IMR-90 (cell line): ENCODE measurements around the gene PCBP4. TPM values are rescaled to one million over a fixed set of nuclear protein-coding genes. Genes with fewer than 3 reads are reported as not detected.

Experiments used
- ATAC-seq: fragments of 200-7000 bp; cut with Tn5 transposase; 2 replicates; pipeline ENCODE4 v1.9.1; 2020; ENCODE audit warnings: low read depth, mild to moderate bottlenecking, moderate library complexity
- BruUV-seq: library from RNA; stranded (reverse); fragments of 400-500 nt; replicated peaks from 2 replicates; lab custom pipeline; 2021; lab: Mats Ljungman, UMichigan
- CTCF ChIA-PET: fragments of 300-600 bp; formaldehyde crosslinking; extraction: SDS; loops from one replicate; lab custom pipeline; 2021; ENCODE audit warnings: antibody characterized with exemption; lab: Yijun Ruan, JAX
- POLR2A ChIA-PET: fragments of 300-600 bp; sonication (Branson Sonifier 250); formaldehyde crosslinking; loops from one replicate; lab custom pipeline; 2022; ENCODE audit warnings: antibody characterized with exemption; ENCODE audit not compliant: unreplicated experiment; lab: Charles Lee
- DNase-seq: peaks from one replicate; pipeline ENCODE4 v3.0.0; 2013
- H2AFZ ChIP-seq: replicated peaks from 2 replicates; pipeline ENCODE3; 2013; ENCODE audit warnings: low read length, mild to moderate bottlenecking; ENCODE audit not compliant: poor library complexity
- H2AK5ac ChIP-seq: 2 replicates; pipeline ENCODE4 v1.6.1; 2013; ENCODE audit warnings: low read depth, low read length, inconsistent platforms
- H2AK9ac ChIP-seq: replicated peaks from 2 replicates; pipeline ENCODE3; 2013; ENCODE audit warnings: mild to moderate bottlenecking, low read depth, low read length, moderate library complexity; ENCODE audit not compliant: poor library complexity
- H2BK120ac ChIP-seq: 2 replicates; pipeline ENCODE4 v1.6.1; 2013; ENCODE audit warnings: low read depth, low read length, inconsistent platforms
- H2BK15ac ChIP-seq: 3 replicates; pipeline ENCODE4 v1.6.1; 2013; ENCODE audit warnings: low read depth, low read length, inconsistent platforms
- H2BK20ac ChIP-seq: 2 replicates; pipeline ENCODE4 v1.6.1; 2013; ENCODE audit warnings: low read depth, mild to moderate bottlenecking, inconsistent platforms, low read length, moderate library complexity
- H2BK5ac ChIP-seq: 2 replicates; pipeline ENCODE4 v1.6.1; 2013; ENCODE audit warnings: mild to moderate bottlenecking, low read depth, low read length, inconsistent platforms; ENCODE audit not compliant: poor library complexity, severe bottlenecking
- H3K14ac ChIP-seq: replicated peaks from 2 replicates; pipeline ENCODE4 v1.6.1; 2013; ENCODE audit warnings: low read depth, low read length, inconsistent platforms
- H3K18ac ChIP-seq: 2 replicates; pipeline ENCODE4 v1.6.1; 2013; ENCODE audit warnings: low read depth, low read length, control low read depth
- H3K23ac ChIP-seq: 2 replicates; pipeline ENCODE4 v1.6.1; 2013; ENCODE audit warnings: low read depth, low read length, inconsistent platforms
- H3K27ac ChIP-seq: 2 replicates; pipeline ENCODE4 v1.5.1; 2013; ENCODE audit warnings: mild to moderate bottlenecking, control low read depth, low read length; ENCODE audit not compliant: insufficient read depth
- H3K27me3 ChIP-seq: 2 replicates; pipeline ENCODE4 v1.6.1; 2013; ENCODE audit warnings: low read length; ENCODE audit not compliant: control insufficient read depth, insufficient read depth
- H3K36me3 ChIP-seq: 2 replicates; pipeline ENCODE4 v1.6.1; 2013; ENCODE audit warnings: low read length, mixed read lengths; ENCODE audit not compliant: control insufficient read depth, insufficient read depth
- H3K4ac ChIP-seq: 2 replicates; pipeline ENCODE4 v1.6.1; 2013; ENCODE audit warnings: low read depth, low read length, inconsistent platforms
- H3K4me1 ChIP-seq: 2 replicates; pipeline ENCODE4 v1.6.1; 2013; ENCODE audit warnings: low read length, mixed read lengths; ENCODE audit not compliant: control insufficient read depth, insufficient read depth
- H3K4me2 ChIP-seq: 2 replicates; pipeline ENCODE4 v1.6.1; 2013; ENCODE audit warnings: low read depth, mild to moderate bottlenecking, control low read depth, low read length, moderate library complexity
- H3K4me3 ChIP-seq: 2 replicates; pipeline ENCODE4 v1.5.1; 2013; ENCODE audit warnings: low read depth, mild to moderate bottlenecking, control low read depth, low read length, moderate library complexity; ENCODE audit not compliant: insufficient read depth
- H3K56ac ChIP-seq: 2 replicates; pipeline ENCODE4 v1.6.1; 2013; ENCODE audit warnings: low read length, inconsistent platforms; ENCODE audit not compliant: insufficient read depth; ENCODE audit errors: extremely low read depth
- H3K79me1 ChIP-seq, 2 experiments: 2 replicates each; pipeline ENCODE4 v1.6.1; 2013; ENCODE audit warnings: low read length in 2 of 2, inconsistent platforms in 1 of 2, low read depth in 1 of 2
- H3K9ac ChIP-seq: 2 replicates; pipeline ENCODE4 v1.6.1; 2013; ENCODE audit warnings: low read depth, low read length, control low read depth
- H3K9me1 ChIP-seq: 2 replicates; pipeline ENCODE4 v1.6.1; 2013; ENCODE audit warnings: low read length, inconsistent platforms; ENCODE audit not compliant: insufficient read depth
- H3K9me3 ChIP-seq: 2 replicates; pipeline ENCODE4 v1.6.1; 2013; ENCODE audit warnings: low read length; ENCODE audit not compliant: control insufficient read depth, insufficient read depth
- H4K20me1 ChIP-seq: 2 replicates; pipeline ENCODE4 v1.6.1; 2013; ENCODE audit warnings: low read length, inconsistent platforms; ENCODE audit not compliant: insufficient read depth
- H4K5ac ChIP-seq: 2 replicates; pipeline ENCODE4 v1.6.1; 2013; ENCODE audit warnings: mild to moderate bottlenecking, low read depth, low read length, control low read depth
- H4K8ac ChIP-seq, 2 experiments: 2 replicates each; pipeline ENCODE4 v1.6.1; 2013; ENCODE audit warnings: low read depth in 2 of 2, low read length in 2 of 2, control low read depth in 1 of 2, inconsistent platforms in 1 of 2
- H4K91ac ChIP-seq: 2 replicates; pipeline ENCODE4 v1.6.1; 2013; ENCODE audit warnings: low read depth, low read length, inconsistent platforms; ENCODE audit not compliant: insufficient read depth
- BHLHE40 ChIP-seq: fragments of 150-350 bp; IDR thresholded peaks from 2 replicates; pipeline ENCODE4 v1.6.1; 2016; ENCODE audit warnings: mild to moderate bottlenecking, low read depth, low read length
- CHD1 ChIP-seq: IDR thresholded peaks from 2 replicates; pipeline ENCODE4 v1.6.1; 2012; ENCODE audit warnings: low read depth, low read length, improper control_type of control experiment
- CTCF ChIP-seq: conservative IDR thresholded peaks from 2 replicates; pipeline ENCODE4 v1.5.1; 2012; ENCODE audit warnings: mild to moderate bottlenecking, low read depth, low read length, improper control_type of control experiment
- ELK1 ChIP-seq: fragments of 150-350 bp; IDR thresholded peaks from 2 replicates; pipeline ENCODE4 v1.6.1; 2016; ENCODE audit warnings: low read depth, mild to moderate bottlenecking, low read length, moderate library complexity, borderline replicate concordance
- FOS ChIP-seq: fragments of 150-350 bp; IDR thresholded peaks from 2 replicates; pipeline ENCODE4 v1.6.1; 2016; ENCODE audit warnings: low read depth, low read length
- MAFK ChIP-seq: IDR thresholded peaks from 2 replicates; pipeline ENCODE4 v1.6.1; 2012; ENCODE audit warnings: low read depth, low read length, improper control_type of control experiment
- MAZ ChIP-seq: IDR thresholded peaks from 2 replicates; pipeline ENCODE4 v1.6.1; 2012; ENCODE audit warnings: low read depth, mild to moderate bottlenecking, low read length, improper control_type of control experiment, moderate library complexity, borderline replicate concordance
- POLR2A ChIP-seq: IDR thresholded peaks from 2 replicates; pipeline ENCODE4 v1.6.1; 2012; ENCODE audit warnings: mild to moderate bottlenecking, low read depth, low read length
- RAD21 ChIP-seq: IDR thresholded peaks from 2 replicates; pipeline ENCODE4 v1.6.1; 2012; ENCODE audit warnings: low read length, improper control_type of control experiment
- SMC3 ChIP-seq: fragments of 150-350 bp; IDR thresholded peaks from 2 replicates; pipeline ENCODE4 v1.6.1; 2016; ENCODE audit warnings: low read depth, mild to moderate bottlenecking, antibody characterized with exemption, low read length, moderate library complexity
- USF2 ChIP-seq: fragments of 150-350 bp; IDR thresholded peaks from 2 replicates; pipeline ENCODE4 v1.6.1; 2017; ENCODE audit warnings: mild to moderate bottlenecking, antibody characterized with exemption, low read length, low read depth
- WGBS, 2 experiments: methylation state at CpG; one replicate each; pipeline versions ENCODE4 v1.1.5 to v1.1.7; 2013; ENCODE audit warnings: missing lambda C conversion rate in 2 of 2; ENCODE audit not compliant: insufficient read length in 1 of 2; ENCODE audit errors: extremely low coverage in 2 of 2; 5-methylcytosine and 5-hydroxymethylcytosine counted together
- dilution Hi-C: fragments of 300-500 bp; cut with HindIII; formaldehyde crosslinking; loops from one replicate; pipeline ENCODE4 v1.14.3; 2018; ENCODE audit warnings: low sequenced_read_pairs; ENCODE audit not compliant: unreplicated experiment
- in situ Hi-C: fragments of 300-500 bp; cut with MboI; formaldehyde crosslinking; loops from 3 replicates; pipeline ENCODE4 v1.14.3; 2019; ENCODE audit warnings: low sequenced_read_pairs, inconsistent platforms, mixed read lengths
- intact Hi-C: fragments of 100-400 bp; cut with micrococcal nuclease; formaldehyde crosslinking; loops from 2 replicates; pipeline ENCODE4 v1.10.0; 2022
- polyA plus RNA-seq, 3 experiments: library from polyadenylated mRNA; depleted of rRNA; stranded (reverse); fragments of >200 nt; gene quantifications; 2 replicates each; pipeline ENCODE4 v1.2.3, GENCODE V29; 2012; ENCODE audit warnings: low replicate concordance in 1 of 3
- total RNA-seq: library from RNA; depleted of rRNA; stranded (reverse); fragments of >200 nt; gene quantifications from 2 replicates; pipeline ENCODE4 v1.2.3, GENCODE V29; 2012

PCBP4 gene
- total and polyA plus RNA-seq, 2 of the 4 experiments (the other 2 are of a cell fraction), result 70.8 to 110 TPM

DNA sequence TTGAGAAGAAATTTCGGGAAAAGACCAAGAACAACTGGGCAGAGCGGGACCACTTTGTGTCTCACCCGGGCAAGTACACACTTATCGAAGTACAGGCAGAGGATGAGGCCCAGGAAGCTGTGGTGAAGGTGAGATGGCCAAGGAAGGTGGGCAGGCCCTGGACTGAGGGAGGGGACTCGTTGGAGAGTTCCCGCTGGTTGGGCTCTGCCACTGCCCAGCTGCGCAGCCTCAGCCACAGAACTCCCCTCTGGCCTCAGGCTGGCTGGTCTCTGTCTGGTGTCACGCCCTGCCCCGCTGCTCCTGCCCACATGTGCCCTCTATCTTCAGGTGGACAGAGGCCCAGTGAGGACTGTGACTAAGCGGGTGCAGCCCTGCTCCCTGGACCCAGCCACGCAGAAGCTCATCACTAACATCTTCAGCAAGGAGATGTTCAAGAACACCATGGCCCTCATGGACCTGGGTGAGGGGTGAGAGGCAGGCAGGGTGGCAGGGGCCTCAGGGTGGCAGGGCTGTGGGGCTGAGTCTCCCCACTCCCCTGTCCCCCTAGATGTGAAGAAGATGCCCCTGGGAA, 22.7 kb downstream of the PCBP4 start:
- peak overlapping the region; percentile 8 for H2AK9ac ChIP-seq
- BruUV-seq, result no TSS peak
- no peak overlapping the region for H3K23ac ChIP-seq
- ChIA-PET POLR2A (no interaction called here), CTCF (no interaction called here)
- peaks cover 18 to 29% of the 10 kb centered on the region in 2 experiments; a peak in 3 of 4 replicates for H3K79me1 ChIP-seq
- no peak overlapping the region for H2BK15ac ChIP-seq
- no peak overlapping the region for H3K4me2 ChIP-seq
- H3K18ac ChIP-seq, result no peak overlapping the region
- WGBS, 2 experiments, result 85% methylated on average over 4 of the region's 11 CpGs; no CpG with 5 or more reads in 1 of the 2 experiments
- H3K9me3 ChIP-seq, result no peaks in the 10 kb centered on the region
- peaks cover 9% of the 10 kb centered on the region for H4K20me1 ChIP-seq
- no peak overlapping the region for H3K4me3 ChIP-seq
- no peak overlapping the region for H2AFZ ChIP-seq
- intact Hi-C loops, result loop anchor here (5.0 kb wide), 1 partner anchor 198 kb away; no protein-coding TSS in a partner anchor
- peaks cover 12% of the 10 kb centered on the region for H3K9me1 ChIP-seq
- no peak overlapping the region for H2BK20ac ChIP-seq
- H3K4me1 ChIP-seq, result peaks cover 13% of the 10 kb centered on the region
- no peak for ATAC-seq
- H4K8ac ChIP-seq, result no peak overlapping the region
- no peak overlapping the region for H2BK120ac ChIP-seq
- no peak overlapping the region for H2BK5ac ChIP-seq
- in situ Hi-C loops, result loop anchor here (25.0 kb wide), 1 partner anchor 557 kb away; the partner anchor contains the start of genes MANF and RBM15B
- H3K56ac ChIP-seq, result no peak overlapping the region
- no peak overlapping the region for H3K27ac ChIP-seq
- H2AK5ac ChIP-seq, result no peak overlapping the region
- TF ChIP-seq CHD1 (no peak), SMC3 (no peak), MAZ (no peak), CTCF (no peak), MAFK (no peak), RAD21 (no peak), USF2 (no peak), POLR2A (no peak), FOS (no peak), BHLHE40 (no peak), ELK1 (no peak)
- H3K36me3 ChIP-seq, result peaks cover 2% of the 10 kb centered on the region; the same call in 1 of the 2 replicates
- H4K91ac ChIP-seq, result no peak overlapping the region
- no peak overlapping the region for H4K5ac ChIP-seq
- no peak overlapping the region for H3K14ac ChIP-seq
- no peaks in the 10 kb centered on the region for H3K27me3 ChIP-seq
- DNase-seq, result no peak
- no peak overlapping the region for H3K4ac ChIP-seq
- dilution Hi-C loops, result no loop called here
- H3K9ac ChIP-seq, result no peak overlapping the region
